Adipose tissue (tissue), 3 donors: ENCODE results near the gene CXCL14. TPM values are rescaled to one million over a fixed set of nuclear protein-coding genes. Genes with fewer than 3 reads are reported as not detected.

Source experiments
- H3K27ac ChIP-seq: one replicate; pipeline ENCODE4 v1.5.1; 2013; ENCODE audit warnings: low read depth, low read length
- WGBS, 3 donors: extraction: QIAGEN DNeasy Blood & Tissue Kit; methylation state at CpG; one replicate each; pipeline ENCODE4 v1.1.7; 2013; 5-methylcytosine and 5-hydroxymethylcytosine counted together
- polyA plus RNA-seq, 3 donors: library from polyadenylated mRNA; stranded (reverse); fragments of 200-250 nt; gene quantifications; one replicate each; pipeline ENCODE4 v1.2.3, GENCODE V29; 2013
- donor health status: healthy with polysubstance abuse.
- donor health status: Bipolar disorder and iron deficiency.
- donor health status: healthy.

Gene CXCL14
- polyA plus RNA-seq, 3 donors = 3.8 to 156 (median 69.2) TPM

DNA sequence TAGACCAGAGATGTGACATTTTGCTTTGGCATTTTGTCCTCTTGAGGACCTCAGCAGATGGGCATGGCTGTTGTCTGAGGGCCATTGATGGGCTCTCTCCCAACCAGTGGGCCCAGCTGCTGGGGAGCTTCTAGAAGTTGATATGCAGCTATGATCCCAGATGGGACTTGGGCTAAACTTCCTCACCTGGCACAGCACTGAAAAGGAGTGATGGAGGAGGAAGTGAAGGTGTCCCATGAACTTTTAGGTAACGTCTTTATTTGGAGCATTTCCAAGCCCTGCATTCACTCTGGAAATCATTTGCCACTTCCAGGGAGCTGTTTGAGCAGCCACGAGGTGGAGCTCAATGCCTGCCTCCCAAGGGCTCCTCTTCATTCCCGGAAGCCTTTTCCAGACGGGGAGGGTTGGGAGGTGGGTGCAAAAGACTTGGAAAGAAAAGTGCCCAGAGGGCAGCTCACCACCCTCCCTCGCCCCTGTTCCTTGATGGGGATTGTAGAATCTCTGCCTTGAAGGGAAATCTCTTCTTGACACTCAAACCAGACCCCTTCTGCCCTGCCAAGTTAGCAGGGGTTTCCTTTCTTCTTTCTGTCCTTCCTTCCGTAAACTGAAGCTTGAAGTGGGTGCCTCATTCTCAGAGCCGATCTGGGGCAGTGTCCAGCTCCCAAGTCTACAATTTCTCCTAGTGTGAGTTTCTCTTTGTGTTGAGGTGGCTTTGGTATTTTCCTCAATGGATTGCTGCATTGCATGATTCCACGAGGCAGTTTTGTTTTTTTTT lies 24.9 kb downstream of the CXCL14 start:
- no peak overlapping the region for H3K27ac ChIP-seq
- 15 to 19% (median 18%) methylated on average over 8 of the region's 8 CpGs for WGBS, 3 donors

GRCh38 chr5:135551593-135552447 lies 27.0 kb downstream of the CXCL14 start:
- H3K27ac ChIP-seq = no peak overlapping the region
- WGBS, 3 donors = 30 to 39% (median 33%) methylated on average over 15 of the region's 15 CpGs

DNA sequence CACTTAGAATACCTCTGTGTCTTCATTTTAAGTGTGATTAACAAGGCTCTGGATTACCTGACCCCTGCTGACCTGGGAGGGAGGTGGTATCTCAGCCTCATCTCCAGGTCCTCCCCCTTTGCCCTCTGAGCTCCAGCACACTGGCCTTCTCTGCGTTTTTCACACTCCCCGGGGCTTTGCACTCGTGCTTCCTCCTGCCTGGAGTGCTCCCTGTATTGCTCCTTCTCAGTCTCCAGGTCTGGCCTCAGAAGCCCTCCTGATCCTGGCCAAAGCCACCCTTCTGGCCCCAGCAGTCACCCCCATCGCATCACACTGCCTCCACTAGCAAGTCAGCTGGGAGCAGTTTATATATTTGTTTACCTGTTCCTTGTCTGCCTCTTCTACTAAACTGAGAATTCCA lies 29.4 kb downstream of the CXCL14 start:
- H3K27ac ChIP-seq = no peak overlapping the region
- WGBS, 3 donors = 4 to 33% (median 31%) methylated on average over 4 of the region's 4 CpGs

- 47 to 56% (median 53%) methylated on average over 8 of the region's 8 CpGs for WGBS, 3 donors
- H3K27ac ChIP-seq = no peak overlapping the region
These were observed 31.1 kb downstream of the CXCL14 start for GRCh38 chr5:135547590-135548254.

DNA sequence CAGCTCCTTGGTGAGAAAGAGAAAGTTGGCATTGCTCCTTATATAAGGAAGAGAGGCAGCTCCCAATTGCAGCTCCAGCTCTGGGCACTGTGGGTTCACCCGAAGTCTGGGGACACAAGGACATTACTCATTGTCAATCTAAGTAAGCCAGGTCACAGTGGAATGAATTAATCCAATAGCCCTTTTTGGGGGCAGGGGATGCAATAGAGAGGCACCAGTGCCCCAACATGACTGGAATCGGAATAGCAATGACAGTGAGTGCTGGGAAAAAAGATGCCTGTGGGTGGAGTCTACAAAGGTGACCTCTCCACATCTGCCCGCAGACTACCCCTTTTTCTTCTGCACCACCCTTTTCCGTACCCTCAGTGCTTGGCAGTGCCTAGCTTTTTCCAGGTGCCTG lies 31.9 kb downstream of the CXCL14 start:
- WGBS, 3 donors = 30 to 55% (median 46%) methylated on average over 4 of the region's 4 CpGs
- H3K27ac ChIP-seq = no peak overlapping the region

DNA sequence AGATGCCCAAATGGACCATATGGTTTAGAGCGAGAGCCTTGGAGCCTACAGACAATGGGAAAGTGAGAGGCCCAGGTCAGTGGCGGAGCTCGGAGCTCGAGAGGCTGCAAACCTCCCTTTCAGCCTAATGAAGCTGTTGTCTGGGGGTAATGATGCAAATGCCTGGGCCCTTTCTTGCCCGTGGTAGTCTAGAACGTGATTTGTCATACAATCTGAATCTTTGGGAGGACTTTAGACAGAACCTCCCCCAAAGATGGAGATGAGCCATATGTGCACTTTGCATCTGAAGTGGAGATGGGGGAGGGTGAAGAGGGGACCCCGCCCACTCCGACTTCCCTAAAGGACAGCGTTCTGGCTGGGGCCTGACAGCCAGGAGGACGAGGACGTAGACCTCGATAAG lies 32.7 kb downstream of the CXCL14 start:
- WGBS, 3 donors = 37 to 69% (median 59%) methylated on average over 12 of the region's 12 CpGs

DNA sequence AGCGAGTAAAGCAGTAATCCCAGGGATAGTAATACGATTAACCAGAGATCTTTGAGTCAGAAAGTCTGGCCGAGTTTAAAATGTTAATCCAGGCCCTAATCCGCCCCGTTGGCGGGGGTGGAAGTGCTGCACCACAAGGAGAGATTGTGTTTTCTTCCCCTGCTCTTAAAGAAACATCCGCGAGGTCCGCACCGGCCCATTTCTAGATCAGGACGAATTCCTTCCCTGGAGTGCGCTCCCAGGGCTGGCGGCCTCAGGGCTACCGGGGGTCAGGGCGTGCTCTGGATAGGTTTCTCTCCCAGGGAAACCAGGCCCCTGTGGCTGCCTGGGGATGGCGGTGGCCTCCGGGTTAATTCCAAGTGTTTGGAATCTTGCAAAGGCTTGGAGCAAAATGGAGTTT lies 33.7 kb downstream of the CXCL14 start:
- 26 to 61% (median 54%) methylated on average over 17 of the region's 17 CpGs for WGBS, 3 donors
- H3K27ac ChIP-seq = no peak overlapping the region

More for the DNA sequence above, 32.7 kb downstream of the CXCL14 start:
- no peak overlapping the region for H3K27ac ChIP-seq

DNA sequence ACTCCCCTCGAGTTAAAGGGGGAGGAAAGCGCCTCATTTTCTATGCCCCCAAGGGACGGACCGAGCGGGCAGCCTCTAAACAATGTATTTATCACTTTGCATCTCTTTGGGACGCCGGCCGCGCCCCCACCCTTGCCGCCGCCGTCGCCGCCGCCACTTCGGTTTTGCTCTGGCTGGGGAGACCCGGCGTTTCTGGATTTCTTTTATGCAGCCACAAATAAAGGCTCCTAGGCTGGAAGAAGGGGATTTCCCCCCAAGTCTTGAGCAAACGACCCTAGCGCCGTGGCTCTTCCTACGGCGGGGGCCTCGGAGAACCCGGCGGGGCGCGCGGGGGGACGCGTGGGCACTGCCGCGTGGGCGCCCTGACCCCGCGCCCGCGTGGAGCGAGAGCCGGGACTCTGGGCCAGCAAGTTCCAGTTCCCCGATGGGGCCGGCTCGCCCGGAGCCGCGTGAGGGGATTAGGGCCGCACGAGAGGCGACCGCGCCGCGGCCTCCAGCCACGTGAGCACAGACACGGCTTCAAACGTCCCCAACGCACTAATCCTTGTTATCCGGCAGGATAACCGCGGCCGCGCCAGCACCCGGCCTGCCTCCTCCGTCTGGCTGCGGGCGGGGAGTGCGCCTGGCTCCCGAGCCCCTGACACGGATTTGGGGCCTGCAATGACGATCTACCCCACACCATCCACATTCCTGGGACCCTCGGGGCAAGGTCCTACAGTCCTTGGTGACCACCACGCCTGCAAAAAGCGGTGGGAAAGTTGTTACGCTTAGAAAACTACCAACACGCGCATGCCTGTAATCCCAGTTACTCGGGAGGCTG lies 35.1 kb downstream of the CXCL14 start:
- WGBS, 3 donors = 2 to 3% (median 2%) methylated on average over 66 to 77 of the region's 77 CpGs
- no peak overlapping the region for H3K27ac ChIP-seq

DNA sequence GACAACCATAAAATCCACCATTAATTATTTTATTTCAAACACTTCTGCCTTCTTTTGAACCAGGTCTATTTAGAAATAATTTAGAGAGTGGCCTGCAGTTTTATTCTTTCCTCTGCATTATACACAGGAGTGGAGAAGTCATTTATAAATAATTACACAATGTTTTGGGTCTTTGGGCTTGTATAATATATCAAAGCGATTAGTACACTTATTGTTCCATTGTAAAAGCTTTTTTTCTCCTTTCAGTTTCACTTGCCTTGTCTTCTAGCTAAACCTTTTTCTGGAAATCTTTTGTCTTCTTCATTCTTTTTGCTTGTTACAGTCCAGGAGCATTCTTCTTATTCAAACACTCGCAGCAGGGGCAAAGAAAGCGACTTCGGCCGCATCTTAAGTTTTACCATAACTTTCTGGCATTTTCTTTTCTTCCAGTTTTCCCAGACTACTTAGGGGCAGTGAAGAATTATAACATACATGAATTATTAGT lies 35.7 kb downstream of the CXCL14 start:
- WGBS, 3 donors = 27 to 34% (median 29%) methylated on average over 5 of the region's 5 CpGs
- H3K27ac ChIP-seq = no peak overlapping the region

DNA sequence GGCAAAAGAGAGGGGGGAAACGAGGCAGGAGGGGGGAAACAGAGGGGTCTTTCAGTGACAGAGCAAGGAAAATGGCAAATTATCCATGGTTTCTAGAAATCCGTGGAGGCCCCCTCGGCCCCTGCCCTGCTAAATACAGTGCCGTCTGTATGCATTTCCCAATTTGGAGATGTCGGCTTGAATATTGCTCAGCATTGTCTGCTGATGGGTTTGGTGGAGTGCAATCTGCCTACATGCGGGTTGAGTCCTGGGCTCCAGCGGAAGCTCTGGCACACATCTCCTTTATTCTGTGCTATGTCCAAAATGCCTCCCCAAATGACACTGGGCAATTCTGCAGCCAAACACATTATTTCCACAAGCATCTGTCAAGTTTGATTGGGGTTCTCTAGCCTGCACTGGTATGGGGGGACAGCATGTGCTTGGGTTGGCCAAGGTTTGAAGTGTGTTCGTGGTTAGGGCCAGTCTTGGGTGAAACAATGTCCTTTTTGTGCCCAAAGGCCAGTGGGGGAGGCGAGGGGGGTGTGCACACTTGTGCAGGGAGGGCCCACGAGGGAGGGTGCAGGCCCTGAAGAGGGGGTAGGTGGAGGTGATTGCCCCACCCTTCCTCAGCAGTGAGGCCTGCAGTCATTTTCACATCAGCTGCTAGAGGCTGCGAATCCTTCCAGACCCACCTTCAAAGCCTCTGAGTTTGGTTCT lies 36.8 kb downstream of the CXCL14 start:
- WGBS, 3 donors = 27 to 43% (median 43%) methylated on average over 11 of the region's 11 CpGs
- H3K27ac ChIP-seq = no peak overlapping the region

DNA sequence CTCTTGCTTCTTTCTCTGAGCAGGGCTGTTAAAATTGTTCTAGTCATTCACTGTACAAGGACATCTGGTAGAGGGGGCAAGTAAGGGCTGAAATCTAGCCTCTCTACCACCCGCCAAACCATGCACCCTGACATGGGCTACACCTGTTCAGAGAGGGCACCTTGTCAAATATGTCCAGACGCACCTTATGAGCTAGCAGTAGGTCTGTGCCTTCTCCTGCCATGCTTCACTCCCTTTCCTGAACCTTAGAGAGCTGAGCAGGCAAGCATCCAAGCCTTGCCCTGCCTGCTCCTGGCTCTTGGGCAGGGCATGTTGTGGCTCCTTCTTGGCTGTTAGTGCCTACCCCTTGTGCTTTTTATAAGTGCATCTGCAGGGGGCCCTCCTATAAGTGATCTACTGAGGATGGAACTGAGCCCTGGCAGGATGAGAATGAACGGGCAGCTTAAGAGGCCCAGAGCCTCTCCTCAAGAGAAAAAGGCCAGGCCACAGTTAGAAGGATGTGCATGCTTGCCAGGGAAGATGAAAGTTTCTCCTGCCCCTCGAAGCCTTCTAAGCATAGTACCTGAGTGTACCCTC lies 39.3 kb downstream of the CXCL14 start:
- WGBS, 3 donors = 58 to 79% (median 72%) methylated on average over 4 of the region's 4 CpGs

DNA sequence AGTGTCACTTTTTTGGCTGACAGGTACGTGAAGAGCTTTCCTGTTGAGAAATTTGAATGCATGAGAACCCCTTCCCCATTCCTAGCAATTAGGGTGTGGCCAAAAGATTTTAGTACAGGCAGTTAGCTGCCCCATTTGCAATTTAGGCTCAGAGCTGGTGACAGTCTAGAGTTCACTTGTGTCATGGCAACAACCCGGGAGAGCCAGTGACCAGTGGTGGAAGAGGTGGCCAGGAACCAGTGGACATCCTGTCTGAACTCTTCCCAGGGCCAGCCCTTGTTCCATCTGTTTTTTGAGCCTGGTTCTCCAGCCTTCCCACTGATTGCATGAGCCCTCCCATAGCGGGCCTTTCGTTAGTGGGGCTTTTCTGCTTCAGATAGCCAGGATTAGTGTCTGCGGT lies 40.5 kb downstream of the CXCL14 start:
- no peak overlapping the region for H3K27ac ChIP-seq
- WGBS, 3 donors = 74 to 88% (median 88%) methylated on average over 5 of the region's 5 CpGs

More for the DNA sequence above, 39.3 kb downstream of the CXCL14 start:
- no peak overlapping the region for H3K27ac ChIP-seq

DNA sequence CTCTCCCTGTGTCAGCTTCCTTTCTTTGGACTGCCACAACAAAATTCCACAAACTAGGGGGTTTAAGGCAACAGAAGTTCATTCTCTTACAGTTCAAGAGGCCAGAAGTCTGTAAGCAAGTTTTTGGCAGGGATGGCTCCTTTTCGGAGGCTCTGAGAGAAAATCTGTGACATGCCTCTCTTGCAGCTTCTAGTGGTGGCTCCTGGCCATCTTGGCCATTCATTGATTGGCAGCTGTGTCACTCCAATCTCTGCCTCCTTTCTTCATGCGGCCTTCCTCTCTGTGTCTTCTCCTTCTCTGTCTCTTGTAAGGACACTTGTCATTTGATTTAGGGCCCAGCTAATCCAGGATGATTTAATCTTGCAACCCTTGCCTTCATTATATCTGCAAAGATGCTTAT lies 41.0 kb downstream of the CXCL14 start:
- H3K27ac ChIP-seq = no peak overlapping the region
- WGBS, 3 donors = 64 to 92% (median 91%) methylated on average over 2 of the region's 2 CpGs

DNA sequence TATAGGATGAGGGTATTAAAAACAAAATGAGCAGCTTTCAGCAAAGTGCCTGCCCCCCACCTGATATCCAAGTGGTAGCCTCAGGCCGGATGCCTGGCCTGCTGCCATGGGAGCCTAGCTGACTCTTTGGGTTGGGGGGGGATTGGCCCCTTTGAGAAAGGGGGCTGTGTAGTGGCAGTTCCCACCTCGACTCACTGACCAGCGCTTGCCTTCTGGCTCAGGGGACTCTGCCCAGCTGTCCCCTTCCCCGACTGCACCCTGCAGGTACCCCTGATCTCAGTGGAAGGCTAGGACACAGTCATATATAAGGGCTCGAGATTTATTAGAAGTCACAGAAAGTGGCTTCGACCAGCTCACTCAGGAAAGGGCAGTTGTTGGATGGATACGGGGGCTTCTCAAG lies 41.5 kb downstream of the CXCL14 start:
- WGBS, 3 donors = 37 to 55% (median 51%) methylated on average over 7 of the region's 7 CpGs
- H3K27ac ChIP-seq = no peak overlapping the region

GRCh38 chr5:135535820-135536801 lies 42.7 kb downstream of the CXCL14 start, which contains the start of gene NEUROG1:
NEUROG1 (minus strand) TSS chr5:135535964; CDS start chr5:135535690, 274 bp downstream.
- no peak within 1 kb of the TSS for H3K27ac ChIP-seq
- 1 to 3% (median 3%) methylated on average over 72 to 74 of the region's 74 CpGs for WGBS, 3 donors

- WGBS, 3 donors = 1 to 3% (median 2%) methylated on average over 44 of the region's 44 CpGs
- H3K27ac ChIP-seq = no peak overlapping the region
These were observed 43.4 kb downstream of the CXCL14 start for GRCh38 chr5:135535420-135535819.
